CD4-positive, alpha-beta memory T cell (primary cell): ENCODE results near the gene DNAJC6. TPM values are rescaled to one million over a fixed set of nuclear protein-coding genes. Genes with fewer than 3 reads are reported as not detected.

Source experiments
- CTCF ChIA-PET: fragments of 350-600 bp; sonication (Branson Sonifier 250); formaldehyde crosslinking; loops from one replicate; lab custom pipeline; 2021; ENCODE audit warnings: inconsistent platforms; ENCODE audit not compliant: partially characterized antibody; lab: Charles Lee
- POLR2A ChIA-PET: fragments of 350-600 bp; sonication (Branson Sonifier 250); formaldehyde crosslinking; loops from one replicate; lab custom pipeline; 2021; ENCODE audit not compliant: partially characterized antibody; lab: Charles Lee
- DNase-seq, 5 donors: peaks; one replicate each; pipeline versions ENCODE4 v3.0.0 to v3.0.0-alpha.2; 2020 to 2022; ENCODE audit warnings: mixed read lengths in 1 of 5
- H3K27ac ChIP-seq: one replicate; pipeline ENCODE4 v1.7.0; 2013; ENCODE audit warnings: low read depth, low read length
- H3K27me3 ChIP-seq: 2 replicates; pipeline ENCODE4 v1.7.0; 2013; ENCODE audit warnings: mild to moderate bottlenecking, low read length, moderate library complexity; ENCODE audit not compliant: insufficient read depth
- H3K36me3 ChIP-seq: 2 replicates; pipeline ENCODE4 v1.7.0; 2013; ENCODE audit warnings: mild to moderate bottlenecking, low read length, moderate library complexity; ENCODE audit not compliant: insufficient read depth
- H3K4me1 ChIP-seq: 2 replicates; pipeline ENCODE4 v1.7.0; 2013; ENCODE audit warnings: mild to moderate bottlenecking, low read length, moderate library complexity; ENCODE audit not compliant: insufficient read depth
- H3K4me3 ChIP-seq, 2 donors: one replicate each; pipeline ENCODE4 v1.7.0; 2013; ENCODE audit warnings: low read length in 2 of 2, mild to moderate bottlenecking in 1 of 2
- H3K9me3 ChIP-seq, 2 donors: one replicate each; pipeline ENCODE4 v1.7.0; 2013; ENCODE audit warnings: low read length in 2 of 2, control low read depth in 1 of 2; ENCODE audit not compliant: control insufficient read depth in 1 of 2
- H3K27ac Mint-ChIP-seq, 7 donors: one replicate each; pipeline ENCODE4 v1.8.0; 2020 to 2021; ENCODE audit warnings: mixed read lengths in 7 of 7, mild to moderate bottlenecking in 6 of 7, inconsistent platforms in 3 of 7, moderate library complexity in 3 of 7
- H3K27me3 Mint-ChIP-seq, 2 donors: one replicate each; pipeline ENCODE4 v1.8.0; 2020 to 2021; ENCODE audit warnings: mixed read lengths in 2 of 2
- H3K36me3 Mint-ChIP-seq, 2 donors: one replicate each; pipeline ENCODE4 v1.8.0; 2020 to 2021; ENCODE audit warnings: mixed read lengths in 2 of 2, inconsistent platforms in 1 of 2, mild to moderate bottlenecking in 1 of 2
- H3K4me1 Mint-ChIP-seq, 4 donors: one replicate each; pipeline ENCODE4 v1.8.0; 2020 to 2021; ENCODE audit warnings: mixed read lengths in 4 of 4, mild to moderate bottlenecking in 1 of 4
- H3K4me3 Mint-ChIP-seq, 8 donors: one replicate each; pipeline ENCODE4 v1.8.0; 2020 to 2021; ENCODE audit warnings: mixed read lengths in 8 of 8, mild to moderate bottlenecking in 7 of 8, moderate library complexity in 6 of 8, inconsistent platforms in 3 of 8
- H3K9me3 Mint-ChIP-seq, 8 donors: one replicate each; pipeline ENCODE4 v1.8.0; 2020 to 2021; ENCODE audit warnings: mixed read lengths in 8 of 8, mild to moderate bottlenecking in 5 of 8, inconsistent platforms in 3 of 8, moderate library complexity in 1 of 8
- intact Hi-C: fragments of 100-400 bp; cut with micrococcal nuclease; formaldehyde crosslinking; loops from one replicate; pipeline ENCODE4 v1.15.1; 2023
- polyA plus RNA-seq, 2 donors: library from polyadenylated mRNA; unstranded; fragments of 300-500 nt; fragmentation: Illumina TruSeq; gene quantifications; one replicate each; pipeline ENCODE4 v1.2.3, GENCODE V29; 2021
- total RNA-seq, 2 experiments: library from RNA; stranded (reverse); gene quantifications; one replicate each; pipeline ENCODE4 v1.2.3, GENCODE V29; 2021

DNAJC6 gene
- total and polyA plus RNA-seq, 4 experiments from 2014 or later: 0.35 to 4.3 (median 2.2) TPM

DNA sequence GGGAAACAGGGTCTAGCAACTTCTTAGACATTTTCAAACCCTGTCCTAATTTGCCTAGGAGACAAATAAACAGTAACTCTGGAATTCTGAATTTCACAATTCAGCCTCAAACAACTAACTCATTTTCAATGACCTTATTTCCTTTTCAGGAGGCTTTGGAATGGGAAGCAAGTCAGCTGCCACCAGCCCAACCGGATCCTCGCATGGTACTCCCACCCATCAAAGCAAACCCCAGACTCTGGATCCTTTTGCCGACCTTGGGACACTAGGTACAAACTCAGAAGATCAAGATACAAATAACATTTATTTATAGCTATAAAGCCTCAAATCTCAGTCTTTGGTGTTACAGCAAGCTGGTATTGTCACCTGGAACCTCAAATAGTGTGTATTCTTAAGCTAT, 92.3 kb downstream of the DNAJC6 start:
- H3K4me3 Mint-ChIP-seq: no peak overlapping the region

DNA sequence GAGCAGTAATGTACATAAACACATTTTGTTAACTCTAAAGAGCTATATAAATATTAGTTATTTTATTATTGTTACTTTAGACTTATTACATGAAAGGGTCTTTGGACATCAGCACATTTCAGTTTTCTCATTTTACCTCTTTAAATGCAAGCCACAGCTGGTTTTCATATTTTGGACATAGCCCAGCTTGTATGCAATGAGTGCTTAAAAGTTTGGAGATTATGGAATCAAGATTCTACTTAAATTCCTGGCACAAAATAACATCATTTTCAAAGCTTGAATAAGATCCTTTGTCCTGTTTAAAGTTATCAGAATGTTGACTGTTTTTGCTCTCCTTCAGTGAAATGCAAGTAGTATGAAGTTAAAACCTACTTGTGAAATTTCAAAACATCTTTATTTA, 95.6 kb downstream of the DNAJC6 start:
- no peaks in the 10 kb centered on the region for H3K36me3 ChIP-seq
- intact Hi-C loops: no loop called here
- no peaks in the 10 kb centered on the region for H3K27me3 Mint-ChIP-seq
- no peak overlapping the region for H3K27ac ChIP-seq
- H3K9me3 ChIP-seq: no peaks in the 10 kb centered on the region
- no peak overlapping the region for H3K4me3 Mint-ChIP-seq
- peaks cover 0 to 4% (median 0%) of the 10 kb centered on the region in 8 donors for H3K9me3 Mint-ChIP-seq
- H3K4me1 ChIP-seq: no peaks in the 10 kb centered on the region
- no peak overlapping the region for H3K4me3 ChIP-seq
- no peak for DNase-seq
- no peaks in the 10 kb centered on the region for H3K4me1 Mint-ChIP-seq
- no peaks in the 10 kb centered on the region for H3K27me3 ChIP-seq
- H3K36me3 Mint-ChIP-seq: peaks cover 0 to 14% of the 10 kb centered on the region in 2 donors
- H3K27ac Mint-ChIP-seq: no peak overlapping the region
- ChIA-PET CTCF (interaction anchor here (0.7 kb wide), 1 partner anchor 10 kb away, joined by 3 read pairs; no protein-coding TSS in a partner anchor), POLR2A (no interaction called here)

More for the DNA sequence above, 92.3 kb downstream of the DNAJC6 start:
- H3K27ac ChIP-seq: no peak overlapping the region
- Mint-ChIP-seq H3K27ac (no peak overlapping the region), H3K4me1 (peaks cover 0 to under 1% (median 0%) of the 10 kb centered on the region in 4 donors), H3K9me3 (no peaks in the 10 kb centered on the region), H3K27me3 (no peaks in the 10 kb centered on the region), H3K36me3 (peaks cover 2 to 3% of the 10 kb centered on the region in 2 donors)
- no peaks in the 10 kb centered on the region for H3K4me1 ChIP-seq
- intact Hi-C loops: no loop called here
- H3K9me3 ChIP-seq: no peaks in the 10 kb centered on the region
- POLR2A ChIA-PET: no interaction called here
- H3K4me3 ChIP-seq: no peak overlapping the region
- no peak for DNase-seq
- CTCF ChIA-PET: no interaction called here
- no peaks in the 10 kb centered on the region for H3K27me3 ChIP-seq
- H3K36me3 ChIP-seq: no peaks in the 10 kb centered on the region

DNA sequence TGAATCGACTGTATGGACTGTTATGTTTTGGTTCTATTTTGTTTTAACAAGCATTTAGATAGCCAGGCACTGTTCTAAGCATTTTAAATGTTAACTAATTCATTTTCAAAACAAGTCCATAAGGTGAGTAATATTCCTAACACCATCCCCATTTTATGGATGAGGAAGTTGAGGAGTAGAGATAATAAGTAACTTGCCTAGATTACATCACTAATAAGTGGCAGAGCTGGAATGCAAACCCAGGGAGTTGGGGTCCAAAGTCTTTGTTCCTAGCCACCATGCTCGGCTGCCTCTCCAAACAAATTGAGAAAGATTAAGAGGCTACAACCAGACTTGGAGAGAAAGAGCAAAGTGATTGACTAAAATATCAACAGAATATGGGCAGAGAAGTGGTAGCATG, 98.5 kb downstream of the DNAJC6 start:
- Mint-ChIP-seq H3K4me3 (no peak overlapping the region), H3K36me3 (peaks cover 0 to 13% of the 10 kb centered on the region in 2 donors), H3K4me1 (no peaks in the 10 kb centered on the region), H3K27me3 (no peaks in the 10 kb centered on the region), H3K27ac (no peak overlapping the region), H3K9me3 (peaks cover 0 to 6% (median 0%) of the 10 kb centered on the region in 8 donors)
- no peaks in the 10 kb centered on the region for H3K9me3 ChIP-seq
- ChIA-PET POLR2A (no interaction called here), CTCF (no interaction called here)
- no peak overlapping the region for H3K27ac ChIP-seq
- no peak for DNase-seq
- H3K36me3 ChIP-seq: no peaks in the 10 kb centered on the region
- H3K4me1 ChIP-seq: no peaks in the 10 kb centered on the region
- H3K27me3 ChIP-seq: no peaks in the 10 kb centered on the region
- intact Hi-C loops: no loop called here
- H3K4me3 ChIP-seq: no peak overlapping the region

DNA sequence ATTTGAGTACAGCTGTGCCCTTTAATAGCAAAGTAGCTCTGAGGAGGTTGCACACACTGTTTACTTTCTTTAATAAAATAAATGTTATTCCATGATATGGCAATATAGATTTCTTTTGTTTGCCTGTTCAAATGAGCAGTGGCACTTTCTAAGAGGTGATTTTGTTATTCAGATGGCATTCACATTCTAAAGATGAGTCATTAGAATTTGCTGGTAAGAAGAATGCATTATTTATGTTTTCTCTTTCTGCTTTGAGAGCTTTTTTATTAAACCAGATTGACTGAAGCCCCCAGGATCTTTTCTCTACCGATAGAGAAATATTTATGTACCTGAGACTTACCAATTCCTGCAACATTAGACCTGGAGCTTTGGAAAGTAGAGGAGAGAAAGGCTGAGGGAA, 100.0 kb downstream of the DNAJC6 start:
- no peak overlapping the region for H3K27ac ChIP-seq
- no peaks in the 10 kb centered on the region for H3K4me1 Mint-ChIP-seq
- H3K36me3 ChIP-seq: no peaks in the 10 kb centered on the region
- H3K27ac Mint-ChIP-seq: no peak overlapping the region
- H3K9me3 ChIP-seq: no peaks in the 10 kb centered on the region
- H3K27me3 Mint-ChIP-seq: no peaks in the 10 kb centered on the region
- ChIA-PET CTCF (no interaction called here), POLR2A (no interaction called here)
- DNase-seq: no peak
- H3K4me1 ChIP-seq: no peaks in the 10 kb centered on the region
- peaks cover 0 to 6% (median 0%) of the 10 kb centered on the region in 8 donors for H3K9me3 Mint-ChIP-seq
- no peak overlapping the region for H3K4me3 Mint-ChIP-seq
- intact Hi-C loops: no loop called here
- no peak overlapping the region for H3K4me3 ChIP-seq
- H3K36me3 Mint-ChIP-seq: peaks cover 0 to 13% of the 10 kb centered on the region in 2 donors
- H3K27me3 ChIP-seq: no peaks in the 10 kb centered on the region

- CTCF ChIA-PET: interaction anchor here (1.0 kb wide), 1 partner anchor 9 kb away, joined by 3 read pairs; no protein-coding TSS in a partner anchor
- DNase-seq: no peak
- Histone ChIP-seq H3K27me3 (no peaks in the 10 kb centered on the region), H3K9me3 (no peaks in the 10 kb centered on the region), H3K36me3 (no peaks in the 10 kb centered on the region), H3K27ac (no peak overlapping the region), H3K4me1 (no peaks in the 10 kb centered on the region), H3K4me3 (no peak overlapping the region)
- Mint-ChIP-seq H3K9me3 (peaks cover 0 to 6% (median 0%) of the 10 kb centered on the region in 8 donors), H3K4me3 (no peak overlapping the region), H3K4me1 (no peaks in the 10 kb centered on the region), H3K27me3 (no peaks in the 10 kb centered on the region), H3K36me3 (peaks cover 0 to 13% of the 10 kb centered on the region in 2 donors), H3K27ac (peak overlapping the region in 1 of 7 donors; percentile 61)
- intact Hi-C loops: no loop called here
- POLR2A ChIA-PET: no interaction called here
Observed at GRCh38 chr1:65409816-65410326, 100.5 kb downstream of the DNAJC6 start.

- H3K9me3 Mint-ChIP-seq: peaks cover 0 to 6% (median 0%) of the 10 kb centered on the region in 8 donors
- H3K27ac ChIP-seq: no peak overlapping the region
- H3K27ac Mint-ChIP-seq: no peak overlapping the region
- H3K27me3 Mint-ChIP-seq: peaks cover 0 to 2% of the 10 kb centered on the region in 2 donors
- peaks cover 0 to 10% of the 10 kb centered on the region in 2 donors for H3K36me3 Mint-ChIP-seq
- no peaks in the 10 kb centered on the region for H3K27me3 ChIP-seq
- no peak overlapping the region for H3K4me3 ChIP-seq
- H3K36me3 ChIP-seq: no peaks in the 10 kb centered on the region
- DNase-seq: no peak
- intact Hi-C loops: no loop called here
- no peaks in the 10 kb centered on the region for H3K9me3 ChIP-seq
- ChIA-PET POLR2A (no interaction called here), CTCF (interaction anchor here (1.0 kb wide), 1 partner anchor 8 kb away, joined by 3 read pairs; the partner anchor contains the start of genes LEPR and LEPROT)
- H3K4me3 Mint-ChIP-seq: no peak overlapping the region
- H3K4me1 Mint-ChIP-seq: no peaks in the 10 kb centered on the region
- no peaks in the 10 kb centered on the region for H3K4me1 ChIP-seq
Observed at GRCh38 chr1:65412256-65412983, 103.1 kb downstream of the DNAJC6 start.

- peaks cover 0 to 2% of the 10 kb centered on the region in 2 donors for H3K27me3 Mint-ChIP-seq
- Histone ChIP-seq H3K4me1 (no peaks in the 10 kb centered on the region), H3K27me3 (no peaks in the 10 kb centered on the region), H3K27ac (no peak overlapping the region), H3K9me3 (no peaks in the 10 kb centered on the region), H3K4me3 (no peak overlapping the region), H3K36me3 (no peaks in the 10 kb centered on the region)
- H3K4me3 Mint-ChIP-seq: no peak overlapping the region
- POLR2A ChIA-PET: no interaction called here
- peaks cover 0 to 8% of the 10 kb centered on the region in 2 donors for H3K36me3 Mint-ChIP-seq
- CTCF ChIA-PET: no interaction called here
- no peak overlapping the region for H3K27ac Mint-ChIP-seq
- H3K4me1 Mint-ChIP-seq: no peaks in the 10 kb centered on the region
- peaks cover 0 to 6% (median 0%) of the 10 kb centered on the region in 8 donors for H3K9me3 Mint-ChIP-seq
- intact Hi-C loops: no loop called here
- DNase-seq: no peak
Observed at GRCh38 chr1:65412984-65413375, 103.6 kb downstream of the DNAJC6 start.
